IgD-negative memory B cell (primary cell): ENCODE measurements around the gene HOXD10. TPM values are rescaled to one million over a fixed set of nuclear protein-coding genes. Genes with fewer than 3 reads are reported as not detected.

Experiments
- H3K27ac Mint-ChIP-seq, 3 donors: one replicate each; pipeline ENCODE4 v1.8.0; 2020 to 2022; ENCODE audit warnings: mild to moderate bottlenecking in 3 of 3, mixed read lengths in 3 of 3, moderate library complexity in 1 of 3
- H3K27me3 Mint-ChIP-seq: one replicate; pipeline ENCODE4 v1.8.0; 2021; ENCODE audit warnings: mixed read lengths
- H3K36me3 Mint-ChIP-seq: one replicate; pipeline ENCODE4 v1.8.0; 2020; ENCODE audit warnings: mild to moderate bottlenecking, mixed read lengths
- H3K4me1 Mint-ChIP-seq, 3 donors: one replicate each; pipeline ENCODE4 v1.8.0; 2020 to 2022; ENCODE audit warnings: mixed read lengths in 3 of 3, mild to moderate bottlenecking in 1 of 3
- H3K4me3 Mint-ChIP-seq, 4 donors: one replicate each; pipeline ENCODE4 v1.8.0; 2020 to 2022; ENCODE audit warnings: mild to moderate bottlenecking in 4 of 4, mixed read lengths in 4 of 4, moderate library complexity in 3 of 4
- H3K9me3 Mint-ChIP-seq, 3 donors: one replicate each; pipeline ENCODE4 v1.8.0; 2020 to 2021; ENCODE audit warnings: mixed read lengths in 3 of 3, mild to moderate bottlenecking in 1 of 3
- polyA plus RNA-seq: library from polyadenylated mRNA; unstranded; fragments of 300-500 nt; fragmentation: Illumina TruSeq; gene quantifications from one replicate; pipeline ENCODE4 v1.2.3, GENCODE V29; 2021

HOXD10 gene
- polyA plus RNA-seq, 1 donor from 2014 or later = not detected

DNA sequence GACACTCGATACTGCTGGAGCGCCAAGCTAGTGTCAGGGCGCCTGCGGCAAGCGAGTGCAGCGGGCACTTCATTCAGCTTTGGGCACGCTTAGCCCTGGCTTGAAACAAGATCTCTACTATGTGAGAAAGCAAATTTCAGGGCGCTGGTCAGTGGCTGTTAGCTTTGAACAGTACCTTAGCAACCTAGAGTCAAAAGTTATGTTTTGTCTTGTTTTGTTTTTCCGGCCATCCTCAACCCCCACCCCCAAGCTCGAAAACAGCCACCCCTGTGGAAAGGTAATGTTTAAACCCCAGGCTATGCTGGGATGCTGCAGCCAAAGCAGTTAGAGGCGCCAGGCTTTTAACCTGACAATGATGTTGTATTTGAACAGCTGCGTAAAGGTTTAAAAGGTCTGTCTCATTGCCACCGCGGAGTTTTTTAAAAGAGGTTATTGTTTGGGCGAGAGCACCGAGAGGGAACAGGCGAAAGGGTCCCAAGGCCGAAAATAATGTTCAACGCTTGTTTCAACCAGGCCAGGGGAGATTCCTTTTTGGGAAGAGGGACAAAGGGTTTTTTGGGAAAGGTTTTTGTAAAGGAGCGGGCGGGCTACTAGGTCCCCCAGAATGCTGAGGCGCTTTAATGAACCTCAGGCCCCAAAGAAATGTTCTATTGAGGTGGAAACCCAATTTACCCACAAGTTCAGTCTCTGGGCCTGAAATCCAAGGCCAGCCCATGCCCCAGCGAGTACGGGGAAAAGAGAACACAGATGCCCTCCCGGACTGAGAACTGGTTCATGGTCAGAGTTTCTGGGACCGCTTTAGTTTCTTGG is 2.3 kb upstream of the HOXD10 start:
- peak overlapping the region in 2 of 4 donors; percentile 51 to 52 for H3K4me3 Mint-ChIP-seq
- peak overlapping the region; percentile 80 to 88 (median 88) for H3K27ac Mint-ChIP-seq
- peaks cover 0 to 4% (median 4%) of the 10 kb centered on the region in 3 donors for H3K4me1 Mint-ChIP-seq
- H3K27me3 Mint-ChIP-seq = peaks cover 63% of the 10 kb centered on the region
- H3K9me3 Mint-ChIP-seq = peaks cover 2 to 6% (median 5%) of the 10 kb centered on the region in 3 donors
- H3K36me3 Mint-ChIP-seq = peaks cover 5% of the 10 kb centered on the region

DNA sequence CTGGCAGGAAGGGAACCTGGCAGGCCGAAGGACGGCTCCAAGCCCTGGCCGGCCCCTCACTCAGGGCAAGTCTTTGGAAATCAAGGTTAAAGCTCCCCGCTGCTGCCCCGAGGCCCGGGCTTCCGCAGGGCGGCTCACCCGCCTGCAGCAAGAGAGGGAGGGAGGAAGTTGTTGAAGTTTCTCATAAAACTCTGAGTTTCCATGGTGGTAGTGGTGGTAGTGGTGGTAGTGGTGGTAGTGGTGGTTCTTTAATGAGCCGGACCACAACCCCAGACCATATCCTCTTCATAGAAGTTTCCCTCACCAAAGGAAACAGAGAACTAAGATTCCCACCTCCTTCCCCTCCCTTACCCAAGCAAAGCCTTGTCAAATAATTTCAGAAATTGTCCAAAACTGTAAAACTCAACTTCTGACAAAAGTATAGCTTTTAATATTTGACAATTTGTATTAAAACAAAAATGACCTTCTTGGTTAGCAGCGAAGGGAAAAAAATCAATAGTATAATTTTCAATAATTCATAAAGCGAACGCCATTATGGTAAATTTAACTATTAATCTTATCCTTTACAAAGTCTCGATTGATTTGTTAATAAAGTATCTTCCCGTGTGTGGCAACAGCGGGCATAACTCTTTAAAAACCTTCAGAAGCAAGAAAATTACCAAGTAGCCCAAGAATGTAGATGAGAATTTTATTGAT is 1.5 kb upstream of the HOXD10 start:
- H3K4me1 Mint-ChIP-seq = peaks cover 0 to 3% (median 2%) of the 10 kb centered on the region in 3 donors
- peaks cover 2 to 4% (median 2%) of the 10 kb centered on the region in 3 donors for H3K9me3 Mint-ChIP-seq
- H3K4me3 Mint-ChIP-seq = no peak overlapping the region
- H3K27me3 Mint-ChIP-seq = peaks cover 63% of the 10 kb centered on the region
- peaks cover 3% of the 10 kb centered on the region for H3K36me3 Mint-ChIP-seq
- peak overlapping the region in 2 of 3 donors; percentile 2 to 93 for H3K27ac Mint-ChIP-seq

DNA sequence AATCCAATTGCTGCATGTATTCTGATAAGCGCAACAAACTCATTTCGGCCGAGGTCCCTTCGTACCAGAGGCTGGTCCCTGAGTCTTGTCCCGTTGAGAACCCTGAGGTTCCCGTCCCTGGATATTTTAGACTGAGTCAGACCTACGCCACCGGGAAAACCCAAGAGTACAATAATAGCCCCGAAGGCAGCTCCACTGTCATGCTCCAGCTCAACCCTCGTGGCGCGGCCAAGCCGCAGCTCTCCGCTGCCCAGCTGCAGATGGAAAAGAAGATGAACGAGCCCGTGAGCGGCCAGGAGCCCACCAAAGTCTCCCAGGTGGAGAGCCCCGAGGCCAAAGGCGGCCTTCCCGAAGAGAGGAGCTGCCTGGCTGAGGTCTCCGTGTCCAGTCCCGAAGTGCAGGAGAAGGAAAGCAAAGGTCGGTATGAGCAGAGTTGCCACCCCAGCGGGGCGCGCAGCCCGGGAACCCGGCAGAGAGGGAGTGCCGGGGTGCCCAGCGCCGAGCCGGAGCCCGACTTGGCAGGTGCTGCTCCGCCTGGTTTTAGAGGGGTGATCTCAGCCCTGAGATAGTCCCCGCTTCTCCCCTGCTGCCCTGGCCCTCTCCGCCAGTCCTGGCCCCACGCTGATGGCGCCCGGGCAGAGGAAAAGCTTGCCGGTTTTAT is 714 bp downstream of the HOXD10 start:
- Mint-ChIP-seq H3K27me3 (peaks cover 67% of the 10 kb centered on the region), H3K36me3 (peaks cover 3% of the 10 kb centered on the region), H3K4me1 (peaks cover 0 to 3% (median 2%) of the 10 kb centered on the region in 3 donors), H3K9me3 (peaks cover 2 to 6% (median 4%) of the 10 kb centered on the region in 3 donors), H3K4me3 (peak overlapping the region in 2 of 4 donors; percentile 39 to 69), H3K27ac (peak overlapping the region in 2 of 3 donors; percentile 56 to 93)

DNA sequence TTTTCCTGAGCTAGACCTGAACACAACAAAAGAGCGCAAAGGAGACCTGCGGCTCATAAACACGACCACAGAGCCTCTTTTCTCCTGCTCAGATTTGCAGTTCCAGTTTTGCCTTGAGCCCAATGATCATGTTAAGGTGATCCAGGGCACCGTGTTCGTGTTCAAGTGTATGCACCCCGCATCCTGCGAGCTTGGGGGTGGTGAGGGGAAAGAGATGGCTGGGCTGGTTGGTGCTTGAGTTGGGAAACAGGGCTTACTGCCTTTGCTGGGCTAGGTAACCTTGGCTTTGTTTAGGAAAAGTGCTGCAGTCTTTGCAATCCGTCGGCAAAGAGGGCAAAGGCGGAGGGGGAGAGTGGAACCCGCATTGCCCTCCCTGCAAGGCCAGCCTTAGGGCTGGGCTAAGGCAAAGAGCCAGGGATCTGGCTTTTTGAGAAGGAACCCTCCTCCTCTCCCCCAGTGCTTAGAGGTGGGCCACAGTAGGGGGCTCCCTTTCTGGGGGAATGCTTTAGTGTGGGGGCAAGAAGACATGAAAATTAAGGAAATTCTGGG is 1.3 kb downstream of the HOXD10 start:
- Mint-ChIP-seq H3K4me1 (peaks cover 0 to 3% (median 2%) of the 10 kb centered on the region in 3 donors), H3K4me3 (peak overlapping the region in 3 of 4 donors; percentile 27 to 42 (median 39)), H3K27me3 (peaks cover 62% of the 10 kb centered on the region), H3K9me3 (peaks cover 2 to 6% (median 4%) of the 10 kb centered on the region in 3 donors), H3K36me3 (peaks cover 3% of the 10 kb centered on the region), H3K27ac (peak overlapping the region in 2 of 3 donors; percentile 56 to 93)

DNA sequence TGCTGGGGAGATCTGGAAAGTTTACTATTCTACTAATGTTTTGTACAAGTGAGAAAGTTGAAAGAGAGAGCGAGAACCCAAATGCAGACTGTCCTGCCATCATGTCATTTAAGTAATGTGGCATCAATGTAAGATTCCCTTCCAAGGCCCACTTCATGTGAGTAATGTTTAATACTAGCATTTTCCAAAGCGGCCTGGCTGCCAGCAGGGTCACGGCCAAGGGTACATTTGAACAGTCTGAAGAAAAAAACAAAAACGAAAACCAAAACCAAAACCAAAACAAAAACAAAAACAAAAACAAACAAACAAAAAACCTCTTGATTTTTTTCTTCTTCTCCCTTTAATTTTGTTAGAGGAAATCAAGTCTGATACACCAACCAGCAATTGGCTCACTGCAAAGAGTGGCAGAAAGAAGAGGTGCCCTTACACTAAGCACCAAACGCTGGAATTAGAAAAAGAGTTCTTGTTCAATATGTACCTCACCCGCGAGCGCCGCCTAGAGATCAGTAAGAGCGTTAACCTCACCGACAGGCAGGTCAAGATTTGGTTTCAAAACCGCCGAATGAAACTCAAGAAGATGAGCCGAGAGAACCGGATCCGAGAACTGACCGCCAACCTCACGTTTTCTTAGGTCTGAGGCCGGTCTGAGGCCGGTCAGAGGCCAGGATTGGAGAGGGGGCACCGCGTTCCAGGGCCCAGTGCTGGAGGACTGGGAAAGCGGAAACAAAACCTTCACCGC is 2.2 kb downstream of the HOXD10 start:
- peak overlapping the region in 2 of 4 donors; percentile 42 to 70 for H3K4me3 Mint-ChIP-seq
- H3K9me3 Mint-ChIP-seq = peaks cover 2 to 7% (median 4%) of the 10 kb centered on the region in 3 donors

DNA sequence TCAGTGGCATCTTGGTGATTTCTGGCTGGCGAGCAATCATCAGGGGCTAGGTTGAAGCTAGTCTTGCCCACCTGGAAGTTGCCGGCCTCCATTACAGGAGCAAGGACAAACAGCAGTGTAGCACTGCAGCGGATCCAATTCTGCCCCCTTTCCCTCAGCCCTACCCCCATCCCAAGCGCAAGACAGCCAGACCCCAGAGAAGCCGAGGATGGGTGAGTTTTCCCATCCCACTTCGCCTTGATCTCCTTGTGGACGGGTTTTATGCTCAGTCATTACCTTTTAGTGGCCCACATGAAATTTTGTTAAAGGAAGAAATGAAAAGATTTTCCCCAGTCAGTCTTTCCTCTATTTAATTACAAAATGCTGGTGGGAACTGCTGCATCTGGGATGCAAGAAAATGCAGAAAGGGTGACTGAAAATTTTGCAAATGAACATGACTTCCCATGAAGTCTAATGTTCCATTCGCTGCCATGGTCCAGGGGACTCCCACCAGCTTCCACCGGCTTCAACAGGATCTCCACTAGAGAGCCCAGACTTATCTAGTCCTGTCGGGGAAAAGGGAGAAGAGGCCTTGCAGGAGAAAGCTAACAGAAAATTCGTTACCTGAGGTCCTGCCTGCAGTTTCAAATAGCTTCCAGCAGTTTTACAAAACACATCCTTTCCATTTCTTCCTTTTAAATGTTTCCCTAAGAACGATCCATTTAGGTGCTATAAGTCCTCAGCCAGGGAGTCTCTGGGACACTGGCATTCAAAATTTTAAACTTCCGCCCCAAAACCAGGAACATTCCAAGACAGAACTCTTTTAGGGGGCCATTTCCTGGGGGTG is 4.0 kb downstream of the HOXD10 start:
- Mint-ChIP-seq H3K4me3 (peak overlapping the region in 2 of 4 donors; percentile 21 to 68), H3K4me1 (peaks cover 0 to 3% (median 2%) of the 10 kb centered on the region in 3 donors), H3K27me3 (peaks cover 64% of the 10 kb centered on the region), H3K27ac (peak overlapping the region; percentile 52 to 65 (median 54)), H3K36me3 (peaks cover 3% of the 10 kb centered on the region), H3K9me3 (peaks cover 2 to 8% (median 4%) of the 10 kb centered on the region in 3 donors)

More for the DNA sequence above, 2.2 kb downstream of the HOXD10 start:
- Mint-ChIP-seq H3K27me3 (peaks cover 63% of the 10 kb centered on the region), H3K27ac (peak overlapping the region in 1 of 3 donors; percentile 93), H3K4me1 (peaks cover 0 to 3% (median 2%) of the 10 kb centered on the region in 3 donors), H3K36me3 (peaks cover 3% of the 10 kb centered on the region)

DNA sequence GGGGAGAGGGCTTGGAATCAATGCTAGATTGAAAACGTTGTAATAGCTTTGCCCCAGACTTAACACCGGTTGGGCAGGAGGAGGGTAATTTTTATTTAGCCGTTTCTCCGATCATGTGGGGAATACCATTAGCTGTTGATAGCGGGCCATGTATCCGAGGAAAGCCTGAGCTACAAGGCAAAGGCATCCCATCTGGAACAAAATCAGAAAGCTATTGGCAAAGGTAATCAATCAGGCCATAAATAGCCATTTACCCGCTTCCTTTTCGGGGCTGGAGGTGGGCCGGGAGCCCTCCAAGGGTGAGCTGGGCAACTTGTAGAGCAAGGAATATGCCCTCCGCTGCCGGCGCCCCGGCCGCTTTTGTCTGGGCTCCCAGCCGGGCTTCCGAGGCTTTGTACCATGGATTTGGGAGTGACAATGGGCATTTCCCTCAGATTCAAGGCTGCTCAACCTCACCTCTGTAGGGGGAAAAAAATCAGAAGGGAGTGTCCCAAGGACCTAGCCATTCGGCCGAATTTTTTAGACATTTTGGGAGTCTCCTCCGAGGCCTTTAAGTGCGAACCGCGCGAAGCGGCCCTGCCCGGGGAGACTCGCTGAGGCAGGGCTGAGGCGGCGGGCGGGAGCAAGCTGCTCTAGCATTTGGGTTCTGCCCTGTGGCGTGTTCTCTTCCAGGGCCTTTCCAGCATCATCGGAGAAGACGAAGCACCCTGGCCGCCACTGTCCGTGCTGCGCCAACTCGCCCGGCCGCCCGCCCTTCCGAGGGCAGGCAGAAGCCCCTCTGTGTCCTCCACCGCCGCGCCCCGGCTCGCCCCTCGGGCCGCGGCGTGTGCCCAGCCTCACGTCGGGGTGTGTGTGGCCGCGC is 4.8 kb downstream of the HOXD10 start:
- peak overlapping the region; percentile 31 to 54 (median 52) for H3K27ac Mint-ChIP-seq
- peaks cover 3% of the 10 kb centered on the region for H3K36me3 Mint-ChIP-seq
- peak overlapping the region in 3 of 4 donors; percentile 21 to 68 (median 32) for H3K4me3 Mint-ChIP-seq
- H3K4me1 Mint-ChIP-seq = peaks cover 0 to 3% (median 2%) of the 10 kb centered on the region in 3 donors
- peaks cover 64% of the 10 kb centered on the region for H3K27me3 Mint-ChIP-seq
- peaks cover 2 to 8% (median 4%) of the 10 kb centered on the region in 3 donors for H3K9me3 Mint-ChIP-seq

DNA sequence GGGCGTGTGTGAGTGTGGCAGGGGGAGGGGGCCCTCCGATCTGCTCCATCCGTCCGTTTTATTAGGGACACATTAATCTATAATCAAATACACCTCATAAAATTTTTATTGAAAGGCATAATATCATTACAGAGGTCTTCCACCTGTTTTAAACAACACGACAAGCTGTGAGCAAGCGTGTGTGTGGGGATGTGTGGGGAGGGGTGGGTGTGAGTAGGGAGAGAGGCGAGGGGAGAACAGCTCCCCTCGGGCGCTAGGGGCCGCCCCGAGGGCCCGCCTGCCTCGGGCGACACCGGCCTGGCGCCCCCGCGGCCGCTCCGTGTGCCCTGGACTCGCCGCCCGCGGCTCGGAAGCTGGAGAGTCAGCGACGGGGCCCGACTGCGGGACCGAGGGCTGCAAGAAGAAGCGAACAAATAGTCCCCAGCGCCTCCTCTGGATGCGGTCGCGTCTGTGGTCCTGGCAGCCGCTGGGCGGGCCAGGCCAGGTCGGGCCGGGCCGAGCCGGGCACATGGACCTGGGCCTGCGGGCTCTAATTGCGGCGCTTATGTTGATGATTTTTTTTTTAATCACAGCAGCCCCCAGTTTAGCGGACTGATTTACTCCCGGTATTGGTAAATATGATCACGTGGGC is 5.6 kb downstream of the HOXD10 start:
- peaks cover 3% of the 10 kb centered on the region for H3K36me3 Mint-ChIP-seq
- no peak overlapping the region for H3K4me3 Mint-ChIP-seq
- peak overlapping the region; percentile 56 to 82 (median 67) for H3K27ac Mint-ChIP-seq
- peaks cover 0 to 6% (median 2%) of the 10 kb centered on the region in 3 donors for H3K9me3 Mint-ChIP-seq
- H3K27me3 Mint-ChIP-seq = peaks cover 64% of the 10 kb centered on the region
- peaks cover 2 to 4% (median 3%) of the 10 kb centered on the region in 3 donors for H3K4me1 Mint-ChIP-seq

DNA sequence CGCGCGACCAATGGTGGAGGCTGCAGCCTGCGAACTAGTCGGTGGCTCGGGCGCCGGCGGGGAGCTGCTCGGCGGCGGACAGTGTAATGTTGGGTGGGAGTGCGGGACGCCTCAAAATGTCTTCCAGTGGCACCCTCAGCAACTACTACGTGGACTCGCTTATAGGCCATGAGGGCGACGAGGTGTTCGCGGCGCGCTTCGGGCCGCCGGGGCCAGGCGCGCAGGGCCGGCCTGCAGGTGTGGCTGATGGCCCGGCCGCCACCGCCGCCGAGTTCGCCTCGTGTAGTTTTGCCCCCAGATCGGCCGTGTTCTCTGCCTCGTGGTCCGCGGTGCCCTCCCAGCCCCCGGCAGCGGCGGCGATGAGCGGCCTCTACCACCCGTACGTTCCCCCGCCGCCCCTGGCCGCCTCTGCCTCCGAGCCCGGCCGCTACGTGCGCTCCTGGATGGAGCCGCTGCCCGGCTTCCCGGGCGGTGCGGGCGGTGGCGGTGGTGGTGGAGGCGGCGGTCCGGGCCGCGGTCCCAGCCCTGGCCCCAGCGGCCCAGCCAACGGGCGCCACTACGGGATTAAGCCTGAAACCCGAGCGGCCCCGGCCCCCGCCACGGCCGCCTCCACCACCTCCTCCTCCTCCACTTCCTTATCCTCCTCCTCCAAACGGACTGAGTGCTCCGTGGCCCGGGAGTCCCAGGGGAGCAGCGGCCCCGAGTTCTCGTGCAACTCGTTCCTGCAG is 6.3 kb downstream of the HOXD10 start, which contains the start of gene HOXD9:
Gene HOXD9, plus strand, starts transcription at position 37 of the 728 bp plus-strand sequence. Its CDS starts 50 bp downstream, at position 87.
- peak within 1 kb of the TSS; percentile 77 to 94 (median 84) for H3K27ac Mint-ChIP-seq
- H3K4me1 Mint-ChIP-seq = peaks cover 2 to 6% (median 3%) of the 10 kb centered on the region in 3 donors

DNA sequence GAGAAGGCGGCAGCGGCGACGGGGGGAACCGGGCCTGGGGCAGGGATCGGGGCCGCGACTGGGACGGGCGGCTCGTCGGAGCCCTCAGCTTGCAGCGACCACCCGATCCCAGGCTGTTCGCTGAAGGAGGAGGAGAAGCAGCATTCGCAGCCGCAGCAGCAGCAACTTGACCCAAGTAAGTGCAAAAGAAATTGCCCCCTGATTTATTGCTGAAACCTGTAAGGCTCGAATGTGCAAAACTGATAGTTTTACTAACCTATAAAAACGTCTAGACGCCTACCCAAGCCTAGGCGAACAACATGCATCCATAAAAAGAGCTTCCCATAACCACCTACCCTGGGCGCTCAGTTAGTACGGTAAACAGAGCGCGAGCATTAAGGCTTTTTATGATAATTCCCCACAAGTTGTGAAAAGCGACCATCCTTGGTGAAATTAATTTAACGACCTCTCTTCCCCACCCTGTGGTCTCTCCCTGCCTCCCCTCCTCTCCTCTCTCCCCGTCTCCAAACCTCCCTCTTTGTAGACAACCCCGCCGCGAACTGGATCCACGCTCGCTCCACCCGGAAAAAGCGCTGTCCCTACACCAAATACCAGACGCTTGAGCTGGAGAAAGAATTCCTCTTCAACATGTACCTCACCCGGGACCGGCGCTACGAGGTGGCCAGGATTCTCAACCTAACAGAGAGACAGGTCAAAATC is 7.0 kb downstream of the HOXD10 start:
- Mint-ChIP-seq H3K4me1 (peaks cover 2 to 9% (median 6%) of the 10 kb centered on the region in 3 donors), H3K27ac (peak overlapping the region; percentile 77 to 94 (median 84)), H3K36me3 (no peaks in the 10 kb centered on the region), H3K9me3 (peaks cover 0 to 6% (median 2%) of the 10 kb centered on the region in 3 donors), H3K4me3 (peak overlapping the region in 3 of 4 donors; percentile 31 to 84 (median 68)), H3K27me3 (peaks cover 64% of the 10 kb centered on the region)

More for the DNA sequence above, 6.3 kb downstream of the HOXD10 start, which contains the start of gene HOXD9:
- Mint-ChIP-seq H3K9me3 (peaks cover 0 to 6% (median 2%) of the 10 kb centered on the region in 3 donors), H3K4me3 (peak within 1 kb of the TSS in 2 of 4 donors; percentile 68 to 84), H3K27me3 (peaks cover 66% of the 10 kb centered on the region), H3K36me3 (peaks cover 1% of the 10 kb centered on the region)
